Body of pancreas (tissue), 4 donors: Measurements from ENCODE around the gene CACNA1G. TPM values are rescaled to one million over a fixed set of nuclear protein-coding genes. Genes with fewer than 3 reads are reported as not detected.
A peak's percentile ranks its signal among the peaks of the same experiment; 100 is the strongest.

Source experiments
- ATAC-seq: fragments of 150-250 bp; one replicate; pipeline ENCODE4 v1.9.1; 2016
- DNase-seq, 4 donors: peaks; one replicate each; pipeline ENCODE4 v3.0.0-alpha.2; 2019
- H3K27ac ChIP-seq, 4 donors: fragments of 200-600 bp; sonication (generic); 1 replicate in 3 of 4; 2 replicates in 1 of 4; pipeline versions ENCODE4 v1.5.1 to v1.6.1; 2016 to 2019; ENCODE audit warnings: mild to moderate bottlenecking in 1 of 4, mixed read lengths in 1 of 4, moderate library complexity in 1 of 4
- H3K27me3 ChIP-seq, 2 donors: fragments of 200-600 bp; sonication (generic); one replicate each; pipeline ENCODE4 v1.6.0; 2016; ENCODE audit warnings: mild to moderate bottlenecking in 1 of 2
- H3K36me3 ChIP-seq, 2 donors: fragments of 200-600 bp; sonication (generic); replicated peaks in 1 of 2; 2 replicates each; pipeline ENCODE4 v1.5.1; 2016; ENCODE audit warnings: low read depth in 2 of 2; ENCODE audit not compliant: insufficient read depth in 1 of 2
- H3K4me1 ChIP-seq: fragments of 200-600 bp; sonication (generic); one replicate; pipeline ENCODE4 v1.6.0; 2016
- H3K4me3 ChIP-seq, 2 donors: fragments of 200-600 bp; sonication (generic); 1 replicate in 1 of 2; 2 replicates in 1 of 2; pipeline ENCODE4 v1.5.1; 2016 to 2019
- H3K9me3 ChIP-seq, 3 donors: fragments of 200-600 bp; sonication (generic); 1 replicate in 2 of 3; 2 replicates in 1 of 3; pipeline ENCODE4 v1.5.1; 2016
- POLR2A ChIP-seq, 3 donors: fragments of 450-650 bp; IDR thresholded peaks; one replicate each; pipeline ENCODE4 v1.6.1; 2016; ENCODE audit warnings: antibody characterized with exemption in 3 of 3, mild to moderate bottlenecking in 2 of 3
- WGBS, 2 donors: methylation state at CpG; one replicate each; pipeline ENCODE4 v1.1.5; 2017; 5-methylcytosine and 5-hydroxymethylcytosine counted together
- intact Hi-C: fragments of 100-400 bp; cut with DNase I; formaldehyde crosslinking; loops from one replicate; pipeline ENCODE4 v1.15.1; 2023
- total RNA-seq, 2 donors: library from RNA; depleted of rRNA; stranded (reverse); fragments of >200 nt; gene quantifications; one replicate each; pipeline ENCODE4 v1.1.0, GENCODE V29; 2016
- TF ChIP-seq, protein P1 (sequence below), 7 experiments: fragments of 450-650 bp in 4 of 7; fragments of 200-600 bp in 3 of 7; sonication (generic) in 3 of 7; IDR thresholded peaks; one replicate each; pipeline ENCODE4 v1.5.1; 2016 to 2019; ENCODE audit warnings: antibody characterized with exemption in 7 of 7

Gene CACNA1G
- total RNA-seq, 2 donors from 2014 or later, result 0.26 to 0.33 TPM

DNA sequence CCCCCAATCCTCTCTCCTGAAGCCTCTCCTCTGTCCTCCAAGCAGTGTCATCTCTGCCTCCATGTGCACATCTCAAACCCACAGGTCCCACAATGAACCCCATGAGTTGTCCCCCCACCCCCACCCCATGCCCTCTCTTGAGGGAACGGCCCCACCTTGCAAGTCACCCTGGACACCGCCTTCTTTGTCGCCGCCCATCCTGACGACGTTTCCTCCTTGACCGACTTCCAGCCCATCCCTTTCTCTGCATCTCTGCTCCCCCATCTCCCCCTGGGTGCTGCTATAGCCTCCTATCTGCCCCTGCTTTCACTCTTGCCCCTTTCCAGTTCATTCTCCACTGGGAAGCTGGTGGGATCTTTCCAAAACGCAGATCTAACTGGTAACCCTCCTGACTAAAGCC is 15.2 kb upstream of the CACNA1G start:
- TF ChIP-seq, protein P1, sequence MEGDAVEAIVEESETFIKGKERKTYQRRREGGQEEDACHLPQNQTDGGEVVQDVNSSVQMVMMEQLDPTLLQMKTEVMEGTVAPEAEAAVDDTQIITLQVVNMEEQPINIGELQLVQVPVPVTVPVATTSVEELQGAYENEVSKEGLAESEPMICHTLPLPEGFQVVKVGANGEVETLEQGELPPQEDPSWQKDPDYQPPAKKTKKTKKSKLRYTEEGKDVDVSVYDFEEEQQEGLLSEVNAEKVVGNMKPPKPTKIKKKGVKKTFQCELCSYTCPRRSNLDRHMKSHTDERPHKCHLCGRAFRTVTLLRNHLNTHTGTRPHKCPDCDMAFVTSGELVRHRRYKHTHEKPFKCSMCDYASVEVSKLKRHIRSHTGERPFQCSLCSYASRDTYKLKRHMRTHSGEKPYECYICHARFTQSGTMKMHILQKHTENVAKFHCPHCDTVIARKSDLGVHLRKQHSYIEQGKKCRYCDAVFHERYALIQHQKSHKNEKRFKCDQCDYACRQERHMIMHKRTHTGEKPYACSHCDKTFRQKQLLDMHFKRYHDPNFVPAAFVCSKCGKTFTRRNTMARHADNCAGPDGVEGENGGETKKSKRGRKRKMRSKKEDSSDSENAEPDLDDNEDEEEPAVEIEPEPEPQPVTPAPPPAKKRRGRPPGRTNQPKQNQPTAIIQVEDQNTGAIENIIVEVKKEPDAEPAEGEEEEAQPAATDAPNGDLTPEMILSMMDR (IDR thresholded peaks at IDR 0.05), result no peak
- TF ChIP-seq POLR2A (IDR thresholded peaks at IDR 0.05), result no peak
- Histone ChIP-seq H3K4me1 (peaks cover 61% of the 10 kb centered on the region), H3K9me3 (no peaks in the 10 kb centered on the region), H3K36me3 (peaks cover 0 to 2% of the 10 kb centered on the region in 2 donors), H3K27ac (no peak overlapping the region), H3K4me3 (no peak overlapping the region), H3K27me3 (no peaks in the 10 kb centered on the region)
- no peak for DNase-seq
- no peak for ATAC-seq
- intact Hi-C loops, result no loop called here
- WGBS, 2 donors, result 53 to 61% methylated on average over 8 of the region's 8 CpGs

DNA sequence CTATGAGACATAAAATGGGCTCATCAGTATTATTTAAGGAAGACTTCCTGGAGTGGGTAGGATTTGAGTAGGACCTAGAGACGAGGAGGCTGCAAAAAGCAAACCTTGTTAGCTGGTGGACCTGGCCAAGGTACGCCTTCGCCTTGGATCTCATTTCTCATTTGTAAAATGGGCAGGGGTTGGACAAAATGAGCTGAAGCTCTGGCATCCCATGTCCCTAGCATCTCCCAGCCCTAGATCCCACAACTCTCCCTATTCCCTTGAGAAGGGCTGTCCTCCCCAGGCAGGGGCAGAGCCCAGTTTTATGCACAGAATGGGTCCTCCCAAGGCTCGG is 13.8 kb upstream of the CACNA1G start:
- intact Hi-C loops, result no loop called here
- H3K4me3 ChIP-seq, result no peak overlapping the region
- peaks cover 55% of the 10 kb centered on the region for H3K4me1 ChIP-seq

DNA sequence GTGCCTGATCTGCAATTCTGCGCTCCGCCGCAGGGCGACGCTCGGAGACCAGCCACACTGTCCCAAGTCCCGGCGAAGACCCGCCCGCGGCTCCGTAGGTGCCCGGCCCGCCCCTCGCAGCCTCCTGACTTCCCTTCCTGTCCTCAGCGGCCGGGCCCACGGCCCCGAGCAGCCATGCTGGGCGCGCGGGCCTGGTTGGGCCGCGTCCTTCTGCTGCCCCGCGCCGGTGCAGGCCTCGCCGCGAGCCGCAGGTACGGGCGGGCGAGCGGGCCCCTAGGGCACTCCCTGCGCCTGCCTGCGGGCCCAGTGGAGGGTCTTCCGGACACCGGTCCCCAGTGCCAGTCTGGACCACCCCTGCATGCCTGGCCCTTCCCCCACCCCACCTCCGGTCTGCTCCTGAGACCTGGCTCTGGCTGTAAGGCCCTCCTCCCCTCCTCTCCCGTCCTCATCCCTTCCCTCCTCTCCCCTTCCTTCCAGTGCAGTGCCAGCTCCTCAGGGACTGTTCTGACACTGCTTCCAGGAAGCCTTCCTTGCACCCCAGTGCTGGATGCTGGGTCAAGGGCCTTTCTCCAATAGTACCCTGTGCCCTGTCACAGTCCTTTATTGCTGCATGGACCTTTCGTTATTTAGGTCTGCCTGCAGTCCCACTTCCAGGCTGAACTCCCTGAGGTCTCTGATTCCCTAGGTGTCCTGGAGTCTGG is 13.3 kb upstream of the CACNA1G start, which contains the start of gene SPATA20:
SPATA20 (plus strand) TSS at position 140 of the 701 bp plus-strand sequence; CDS start at position 175, 35 bp downstream.
- peak within 1 kb of the TSS; percentile 29 to 32 for H3K4me3 ChIP-seq
- 2% methylated on average over 12 to 42 of the region's 42 CpGs for WGBS, 2 donors
- H3K27ac ChIP-seq, result peak within 1 kb of the TSS; percentile 74 to 83 (median 77)
- no peaks in the 10 kb centered on the region for H3K27me3 ChIP-seq
- H3K36me3 ChIP-seq, result peaks cover 0 to 2% of the 10 kb centered on the region in 2 donors
- DNase-seq (peak; percentile 94 to 97 (median 96)), ATAC-seq (peak; percentile 74)
- intact Hi-C loops, result no loop called here
- no peaks in the 10 kb centered on the region for H3K9me3 ChIP-seq
- TF ChIP-seq, protein P1 (IDR thresholded peaks at IDR 0.05), result peak; percentile 94 to 99 (median 98)
- TF ChIP-seq POLR2A (IDR thresholded peaks at IDR 0.05), result peak; percentile 71 to 90 (median 82)
- H3K4me1 ChIP-seq, result peaks cover 50% of the 10 kb centered on the region

More for the DNA sequence above, 13.8 kb upstream of the CACNA1G start:
- no peak for TF ChIP-seq POLR2A (IDR thresholded peaks at IDR 0.05)
- TF ChIP-seq, protein P1 (IDR thresholded peaks at IDR 0.05), result no peak
- peaks cover 0 to 2% of the 10 kb centered on the region in 2 donors for H3K36me3 ChIP-seq
- ATAC-seq (no peak), DNase-seq (no peak)
- no peaks in the 10 kb centered on the region for H3K27me3 ChIP-seq
- no peaks in the 10 kb centered on the region for H3K9me3 ChIP-seq
- peak overlapping the region; percentile 8 to 83 (median 77) for H3K27ac ChIP-seq
- WGBS, 2 donors, result 52% methylated on average over 3 to 4 of the region's 4 CpGs

DNA sequence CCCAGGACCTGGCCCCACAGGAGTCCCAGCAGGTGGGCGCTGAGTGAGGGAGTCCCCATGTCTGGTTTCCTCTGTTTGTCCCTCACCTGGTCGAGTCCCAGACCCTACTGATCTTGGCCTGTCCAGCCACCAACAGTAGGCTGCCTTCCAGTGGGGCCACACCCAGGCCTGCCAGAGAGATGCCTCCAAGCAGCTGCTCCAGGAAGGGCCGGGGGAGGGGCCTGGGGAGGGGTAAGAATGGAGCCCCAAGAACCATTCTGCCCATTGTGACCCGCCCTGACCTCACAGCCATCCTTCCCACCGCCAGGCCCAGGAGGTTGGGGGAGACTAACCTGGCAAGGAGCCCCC is 12.8 kb upstream of the CACNA1G start:
- H3K9me3 ChIP-seq, result no peaks in the 10 kb centered on the region
- ATAC-seq (no peak), DNase-seq (no peak)
- TF ChIP-seq POLR2A (IDR thresholded peaks at IDR 0.05), result no peak
- 52 to 62% methylated on average over 4 to 5 of the region's 5 CpGs for WGBS, 2 donors
- peak overlapping the region in 1 of 2 donors; percentile 32 for H3K4me3 ChIP-seq
- no peaks in the 10 kb centered on the region for H3K27me3 ChIP-seq
- intact Hi-C loops, result no loop called here
- peak overlapping the region in 3 of 4 donors; percentile 77 to 83 (median 77) for H3K27ac ChIP-seq
- H3K36me3 ChIP-seq, result peaks cover 0 to 2% of the 10 kb centered on the region in 2 donors
- peaks cover 45% of the 10 kb centered on the region for H3K4me1 ChIP-seq

DNA sequence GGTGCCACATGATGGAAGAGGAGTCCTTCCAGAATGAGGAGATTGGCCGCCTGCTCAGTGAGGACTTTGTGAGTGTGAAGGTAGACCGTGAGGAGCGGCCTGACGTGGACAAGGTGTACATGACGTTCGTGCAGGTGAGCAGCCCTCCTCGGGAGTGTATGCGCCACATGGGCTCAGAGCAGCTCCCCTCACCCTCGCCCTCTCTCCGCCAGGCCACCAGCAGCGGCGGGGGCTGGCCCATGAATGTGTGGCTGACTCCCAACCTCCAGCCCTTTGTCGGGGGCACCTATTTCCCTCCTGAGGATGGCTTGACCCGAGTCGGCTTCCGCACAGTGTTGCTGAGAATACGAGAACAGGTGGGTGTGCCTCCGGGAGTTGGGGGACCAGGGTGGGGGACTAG is 11.7 kb upstream of the CACNA1G start:
- peaks cover 0 to 2% of the 10 kb centered on the region in 2 donors for H3K36me3 ChIP-seq
- 89 to 90% methylated on average over 18 of the region's 18 CpGs for WGBS, 2 donors
- no peaks in the 10 kb centered on the region for H3K9me3 ChIP-seq
- H3K27ac ChIP-seq, result no peak overlapping the region
- intact Hi-C loops, result no loop called here
- H3K4me1 ChIP-seq, result peaks cover 34% of the 10 kb centered on the region
- no peak for DNase-seq
- TF ChIP-seq POLR2A (IDR thresholded peaks at IDR 0.05), result no peak
- TF ChIP-seq, protein P1 (IDR thresholded peaks at IDR 0.05), result no peak
- no peak for ATAC-seq
- H3K4me3 ChIP-seq, result no peak overlapping the region
- no peaks in the 10 kb centered on the region for H3K27me3 ChIP-seq
